HG03280 (cell line): Measurements from ENCODE around the gene CRTC3.
"Not testable (repeated sequence)": the region's sequence is repeated elsewhere in the genome, so short reads cannot be mapped to it uniquely, and the experiment has no call there.

ENCODE experiments used
- ATAC-seq: cut with Tn5 transposase; IDR thresholded peaks from one replicate; pipeline ENCODE4 v1.9.1; 2021; ENCODE audit warnings: mild to moderate bottlenecking, moderate library complexity; ENCODE audit not compliant: unreplicated experiment

Gene CRTC3

DNA sequence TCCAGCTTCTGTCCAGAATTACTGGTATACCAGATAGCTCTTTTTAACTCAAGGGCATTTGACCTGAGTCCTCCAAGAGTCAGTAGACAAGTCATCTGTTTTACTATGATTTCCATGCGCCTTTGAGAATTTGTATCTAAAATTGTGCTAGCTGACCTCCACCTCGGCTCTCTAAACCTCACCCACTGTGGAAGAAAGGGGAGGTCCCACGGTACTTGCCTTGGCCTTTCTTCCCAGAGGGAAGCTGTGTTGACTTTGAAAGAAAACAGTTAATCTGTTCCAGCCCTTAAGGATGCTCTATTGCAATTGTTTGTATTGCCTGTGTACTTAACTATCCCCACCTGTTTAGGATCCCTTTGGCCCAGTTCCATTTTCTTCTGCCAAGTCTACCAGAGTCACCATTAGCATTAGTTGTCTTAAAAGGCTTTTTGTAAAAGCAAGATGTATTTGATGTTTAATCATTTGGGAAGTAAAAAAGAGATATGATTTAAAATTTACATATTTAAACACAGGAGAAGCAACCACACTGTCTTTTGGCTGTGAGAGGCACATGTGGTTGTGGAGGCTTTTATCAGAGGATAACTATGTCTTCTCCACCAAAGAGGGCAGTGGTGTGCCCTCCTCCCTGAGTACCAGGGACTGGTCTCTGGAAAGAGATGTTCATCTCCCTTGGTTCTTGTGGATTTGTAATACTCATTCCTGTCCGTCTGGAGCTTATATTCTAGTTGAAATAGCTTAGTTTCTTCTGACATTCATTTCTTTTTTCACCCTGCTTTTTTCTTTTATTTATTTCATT is 88.8 kb downstream of the CRTC3 start:
- ATAC-seq = no peak

GRCh38 chr15:90619468-90619867 is 89.7 kb downstream of the CRTC3 start:
- no peak for ATAC-seq

DNA sequence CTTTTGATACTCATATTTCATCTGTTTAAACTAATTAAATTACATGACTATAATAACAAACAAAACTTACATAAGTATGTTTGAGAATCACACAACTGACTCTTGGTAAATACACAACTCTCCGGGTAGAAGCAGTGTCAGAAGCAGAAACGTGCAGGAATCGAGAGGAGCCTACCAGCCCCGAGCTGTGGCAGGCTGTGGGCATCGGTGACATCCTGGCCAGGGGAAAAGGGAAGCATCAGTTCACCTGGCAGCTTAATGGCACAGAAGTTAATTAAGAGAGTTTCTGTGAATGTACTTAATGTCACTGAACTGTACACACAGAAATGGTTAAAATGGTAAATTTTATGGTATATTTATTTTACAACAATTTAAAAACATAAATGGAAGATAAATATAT is 90.2 kb downstream of the CRTC3 start:
- no peak for ATAC-seq

GRCh38 chr15:90620379-90621067 is 90.8 kb downstream of the CRTC3 start:
- ATAC-seq = peak; percentile 57

DNA sequence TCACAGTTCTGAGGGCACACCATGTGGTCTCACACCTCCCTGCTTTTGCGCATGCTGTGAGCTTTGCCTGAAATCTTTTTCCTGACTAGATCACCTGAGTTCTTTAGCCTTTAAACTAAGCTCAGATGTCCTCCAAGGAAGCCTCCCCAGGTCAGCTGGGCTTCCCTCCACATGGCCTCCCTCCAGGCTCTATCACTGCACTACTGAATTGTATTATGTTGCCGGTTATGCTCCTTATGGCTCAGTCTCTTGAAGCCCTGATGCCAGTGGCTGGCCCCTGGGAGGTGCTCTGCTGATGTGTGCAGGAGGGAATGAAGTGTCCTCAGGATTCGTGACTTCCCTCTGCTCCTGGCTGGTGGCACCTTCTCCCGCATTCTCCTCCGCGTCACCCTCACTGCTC is 94.1 kb downstream of the CRTC3 start:
- no peak for ATAC-seq

GRCh38 chr15:90624278-90624981 is 94.7 kb downstream of the CRTC3 start:
- ATAC-seq = no peak

DNA sequence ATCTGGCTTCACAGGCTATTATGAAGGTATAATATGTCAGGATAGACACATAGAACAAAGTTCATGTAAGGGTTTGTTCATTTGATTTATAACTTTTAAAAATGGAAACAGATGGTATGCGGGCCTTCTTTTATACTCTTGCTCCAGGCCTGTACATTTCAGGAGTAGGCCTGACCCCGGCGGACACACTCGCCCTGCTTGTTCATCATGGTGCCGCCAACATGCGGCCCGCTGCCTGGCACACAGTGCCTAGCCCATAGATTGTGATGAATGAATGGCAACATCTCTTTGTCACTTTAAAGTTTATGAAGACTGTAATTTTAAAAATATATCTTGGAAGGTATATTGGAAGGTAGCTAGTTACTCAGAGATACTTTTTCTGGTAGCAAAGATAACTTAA is 95.3 kb downstream of the CRTC3 start:
- no peak for ATAC-seq

GRCh38 chr15:90629217-90629616 is 99.5 kb downstream of the CRTC3 start:
- no peak for ATAC-seq

DNA sequence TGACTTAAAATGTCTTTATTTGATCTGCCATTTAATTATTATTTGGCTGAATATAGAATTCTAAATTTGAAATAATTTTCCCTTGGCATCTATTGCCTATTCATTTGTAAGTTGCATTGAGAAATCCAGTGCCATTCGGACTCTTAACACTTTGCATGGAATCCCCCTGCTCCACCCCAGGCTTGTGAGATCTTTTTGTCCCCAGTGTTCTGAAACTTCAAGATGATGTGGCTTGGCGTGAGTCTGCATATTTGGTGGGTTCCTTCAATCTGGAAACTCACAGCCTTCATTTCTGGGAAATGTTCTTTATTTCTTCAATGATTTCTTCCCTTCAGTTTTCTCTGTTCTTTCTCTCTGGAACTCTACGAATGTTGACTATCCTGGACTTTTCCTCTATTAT is 103.6 kb downstream of the CRTC3 start:
- ATAC-seq = no peak

GRCh38 chr15:90636993-90637392 is 107.3 kb downstream of the CRTC3 start:
- ATAC-seq = not testable (repeated sequence)

- ATAC-seq = no peak
Measured at GRCh38 chr15:90637693-90638092, 108.0 kb downstream of the CRTC3 start.

- ATAC-seq = no peak
Measured at GRCh38 chr15:90638201-90638691, 108.5 kb downstream of the CRTC3 start.

DNA sequence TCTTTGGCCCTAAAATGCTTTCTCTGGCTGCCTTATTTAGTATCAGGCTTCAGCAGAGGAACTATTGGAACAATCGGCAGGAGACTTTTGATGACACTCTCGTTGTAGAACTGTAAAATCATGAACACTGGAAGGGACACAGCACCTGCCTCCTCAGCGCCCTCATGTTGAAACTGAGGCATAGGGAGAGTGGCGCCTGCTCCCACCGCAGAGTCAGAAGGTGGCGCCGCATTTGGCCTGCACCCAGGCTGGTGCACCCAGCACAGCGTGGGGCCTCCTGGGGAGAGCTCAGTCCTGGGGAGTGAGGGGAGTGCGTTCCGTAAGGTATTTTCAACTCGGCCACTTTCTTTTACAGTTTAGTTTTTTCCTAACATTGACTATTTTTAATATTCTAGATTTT is 109.2 kb downstream of the CRTC3 start:
- ATAC-seq = no peak

- ATAC-seq = no peak
Measured at GRCh38 chr15:90640862-90641261, 111.1 kb downstream of the CRTC3 start.

GRCh38 chr15:90641581-90642463 is 112.1 kb downstream of the CRTC3 start:
- no peak for ATAC-seq

DNA sequence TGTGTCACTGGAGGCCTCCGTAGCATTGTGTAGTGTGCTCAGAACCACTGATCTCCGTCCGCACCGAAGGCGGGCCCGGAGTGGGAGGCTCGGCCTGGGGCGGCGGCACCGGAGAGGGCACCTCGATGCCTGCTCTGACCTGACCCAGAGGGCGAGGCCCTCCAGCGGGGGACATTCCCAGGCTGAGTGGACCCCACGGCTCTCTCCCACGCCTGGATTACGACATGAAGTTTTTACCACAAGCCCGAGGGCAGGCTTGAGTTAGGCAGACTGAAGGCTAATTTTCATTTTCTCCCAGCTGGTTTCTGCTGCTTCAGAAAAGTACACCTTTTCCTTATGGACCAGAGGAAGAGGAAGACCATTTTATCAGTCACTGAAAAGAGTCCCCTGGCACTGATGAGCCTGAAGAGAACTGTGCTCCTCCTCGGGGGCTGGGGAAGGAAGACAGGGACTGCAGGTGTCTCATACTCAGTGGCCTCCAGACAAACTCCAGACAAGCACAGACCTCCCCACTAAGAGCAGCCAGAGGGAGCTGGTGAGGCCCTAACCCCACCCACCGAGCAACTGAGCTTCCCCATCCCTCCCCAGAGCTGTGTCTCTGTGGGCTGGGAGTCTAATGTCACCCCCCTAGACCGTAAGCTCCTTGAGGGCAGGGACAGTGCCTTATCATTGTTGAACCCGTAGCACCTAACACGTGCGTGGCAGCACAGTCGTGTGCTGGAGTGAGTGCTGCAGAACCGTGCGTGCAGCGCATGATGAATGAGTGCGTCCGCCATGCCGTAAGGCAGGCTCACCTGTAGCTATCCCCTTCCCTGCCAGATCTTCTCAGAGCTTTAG is 113.0 kb downstream of the CRTC3 start:
- ATAC-seq = no peak

DNA sequence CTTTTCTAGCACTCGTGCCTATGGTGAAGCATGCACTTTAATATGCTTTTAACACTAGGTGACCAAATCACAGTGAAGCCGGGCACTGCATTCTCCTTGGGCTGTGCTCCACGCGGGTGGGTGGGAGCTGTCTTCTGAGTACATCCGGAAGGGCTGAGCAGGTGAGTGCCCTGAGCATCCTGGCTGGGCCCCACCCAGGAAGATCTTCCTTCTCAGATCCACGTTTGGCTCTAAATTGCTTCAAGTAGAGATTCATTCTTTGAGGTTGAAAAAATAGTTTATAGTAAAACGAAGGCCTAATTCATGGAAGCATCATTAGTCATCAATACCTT is 113.5 kb downstream of the CRTC3 start:
- ATAC-seq = no peak

DNA sequence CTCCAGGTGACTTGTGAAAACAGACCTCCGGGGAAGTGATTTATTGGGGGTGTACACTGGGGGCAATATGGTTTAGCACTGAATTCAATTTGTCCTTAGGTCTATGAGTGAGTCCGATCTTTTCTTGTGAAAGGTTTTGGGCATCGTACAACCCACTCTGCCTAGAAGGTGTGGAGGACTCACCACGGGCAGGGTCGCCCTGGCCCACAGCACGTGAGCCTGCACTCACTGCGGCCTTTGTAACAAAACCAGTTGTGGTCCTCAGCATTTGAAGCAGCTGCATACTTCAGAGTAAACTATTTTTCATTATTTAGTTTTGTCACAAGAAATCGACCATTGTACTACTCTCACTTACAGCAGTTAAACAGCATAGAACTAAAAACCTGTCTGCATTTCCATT is 114.8 kb downstream of the CRTC3 start:
- ATAC-seq = no peak

- ATAC-seq = no peak
Measured at GRCh38 chr15:90644952-90645725, 115.4 kb downstream of the CRTC3 start.
